Measurements from ENCODE around the gene KRABD2.

DNA sequence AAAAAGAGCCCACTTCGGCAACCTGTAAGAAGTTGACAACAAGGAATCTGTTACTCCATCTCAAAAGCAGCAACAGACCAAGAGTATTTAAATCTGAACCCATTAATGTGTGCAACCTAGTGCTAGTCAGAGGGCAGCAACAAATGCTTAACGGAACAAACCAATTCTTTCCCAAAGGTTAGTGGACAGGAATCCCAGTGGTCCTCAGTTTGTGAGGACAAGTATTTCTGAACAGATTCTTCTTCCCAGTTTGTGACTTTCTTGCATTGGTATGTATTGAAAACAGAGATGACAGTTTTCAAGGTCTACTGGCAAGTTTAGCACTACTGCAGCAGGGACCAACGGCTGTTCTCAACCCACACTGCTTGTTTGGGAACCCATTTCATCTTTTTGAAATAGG lies 3.5 kb upstream of the KRABD2 start:
- TF ChIP-seq YY1 (IDR thresholded peaks at IDR 0.05; ENCODE audit: low read depth) (no peak), EGR1 (IDR thresholded peaks at IDR 0.05) (no peak), CEBPB (IDR thresholded peaks at IDR 0.05) (no peak), CREB1 (IDR thresholded peaks at IDR 0.05; ENCODE audit: low read depth) (no peak), TAF1 (IDR thresholded peaks at IDR 0.05; ENCODE audit: low read depth) (no peak), TCF12 (IDR thresholded peaks at IDR 0.05; ENCODE audit: low read depth) (no peak), TEAD4 (IDR thresholded peaks at IDR 0.05) (no peak)
- TF ChIP-seq, protein P1, sequence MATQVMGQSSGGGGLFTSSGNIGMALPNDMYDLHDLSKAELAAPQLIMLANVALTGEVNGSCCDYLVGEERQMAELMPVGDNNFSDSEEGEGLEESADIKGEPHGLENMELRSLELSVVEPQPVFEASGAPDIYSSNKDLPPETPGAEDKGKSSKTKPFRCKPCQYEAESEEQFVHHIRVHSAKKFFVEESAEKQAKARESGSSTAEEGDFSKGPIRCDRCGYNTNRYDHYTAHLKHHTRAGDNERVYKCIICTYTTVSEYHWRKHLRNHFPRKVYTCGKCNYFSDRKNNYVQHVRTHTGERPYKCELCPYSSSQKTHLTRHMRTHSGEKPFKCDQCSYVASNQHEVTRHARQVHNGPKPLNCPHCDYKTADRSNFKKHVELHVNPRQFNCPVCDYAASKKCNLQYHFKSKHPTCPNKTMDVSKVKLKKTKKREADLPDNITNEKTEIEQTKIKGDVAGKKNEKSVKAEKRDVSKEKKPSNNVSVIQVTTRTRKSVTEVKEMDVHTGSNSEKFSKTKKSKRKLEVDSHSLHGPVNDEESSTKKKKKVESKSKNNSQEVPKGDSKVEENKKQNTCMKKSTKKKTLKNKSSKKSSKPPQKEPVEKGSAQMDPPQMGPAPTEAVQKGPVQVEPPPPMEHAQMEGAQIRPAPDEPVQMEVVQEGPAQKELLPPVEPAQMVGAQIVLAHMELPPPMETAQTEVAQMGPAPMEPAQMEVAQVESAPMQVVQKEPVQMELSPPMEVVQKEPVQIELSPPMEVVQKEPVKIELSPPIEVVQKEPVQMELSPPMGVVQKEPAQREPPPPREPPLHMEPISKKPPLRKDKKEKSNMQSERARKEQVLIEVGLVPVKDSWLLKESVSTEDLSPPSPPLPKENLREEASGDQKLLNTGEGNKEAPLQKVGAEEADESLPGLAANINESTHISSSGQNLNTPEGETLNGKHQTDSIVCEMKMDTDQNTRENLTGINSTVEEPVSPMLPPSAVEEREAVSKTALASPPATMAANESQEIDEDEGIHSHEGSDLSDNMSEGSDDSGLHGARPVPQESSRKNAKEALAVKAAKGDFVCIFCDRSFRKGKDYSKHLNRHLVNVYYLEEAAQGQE (IDR thresholded peaks at IDR 0.05; ENCODE audit: low read depth), result no peak
- TF ChIP-seq, protein P2, sequence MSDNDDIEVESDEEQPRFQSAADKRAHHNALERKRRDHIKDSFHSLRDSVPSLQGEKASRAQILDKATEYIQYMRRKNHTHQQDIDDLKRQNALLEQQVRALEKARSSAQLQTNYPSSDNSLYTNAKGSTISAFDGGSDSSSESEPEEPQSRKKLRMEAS (IDR thresholded peaks at IDR 0.05), result no peak

Measured in Ishikawa (cell line).